ENCODE results near the gene STPG1. TPM values are rescaled to one million over a fixed set of nuclear protein-coding genes. Genes with fewer than 3 reads are reported as not detected.

Gene STPG1
- total and polyA plus RNA-seq, 2 donors from 2014 or later: 10.6 to 12.2 TPM

GRCh38 chr1:24311741-24312140 is 101.8 kb downstream of the STPG1 start:
- DNase-seq (no peak), FAIRE-seq (no peak)
- TF ChIP-seq, protein P1, sequence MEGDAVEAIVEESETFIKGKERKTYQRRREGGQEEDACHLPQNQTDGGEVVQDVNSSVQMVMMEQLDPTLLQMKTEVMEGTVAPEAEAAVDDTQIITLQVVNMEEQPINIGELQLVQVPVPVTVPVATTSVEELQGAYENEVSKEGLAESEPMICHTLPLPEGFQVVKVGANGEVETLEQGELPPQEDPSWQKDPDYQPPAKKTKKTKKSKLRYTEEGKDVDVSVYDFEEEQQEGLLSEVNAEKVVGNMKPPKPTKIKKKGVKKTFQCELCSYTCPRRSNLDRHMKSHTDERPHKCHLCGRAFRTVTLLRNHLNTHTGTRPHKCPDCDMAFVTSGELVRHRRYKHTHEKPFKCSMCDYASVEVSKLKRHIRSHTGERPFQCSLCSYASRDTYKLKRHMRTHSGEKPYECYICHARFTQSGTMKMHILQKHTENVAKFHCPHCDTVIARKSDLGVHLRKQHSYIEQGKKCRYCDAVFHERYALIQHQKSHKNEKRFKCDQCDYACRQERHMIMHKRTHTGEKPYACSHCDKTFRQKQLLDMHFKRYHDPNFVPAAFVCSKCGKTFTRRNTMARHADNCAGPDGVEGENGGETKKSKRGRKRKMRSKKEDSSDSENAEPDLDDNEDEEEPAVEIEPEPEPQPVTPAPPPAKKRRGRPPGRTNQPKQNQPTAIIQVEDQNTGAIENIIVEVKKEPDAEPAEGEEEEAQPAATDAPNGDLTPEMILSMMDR (IDR thresholded peaks at IDR 0.05; ENCODE audit: borderline replicate concordance, extremely low read depth, insufficient read depth): no peak
- intact Hi-C loops (cut with DNase I): no loop called here
- no peaks in the 10 kb centered on the region for H3K27me3 ChIP-seq (ENCODE audit: control insufficient read depth, insufficient read depth, low read length)
- no peak overlapping the region for H3K4me3 ChIP-seq (ENCODE audit: low read length in 3 of 3)
- no peak overlapping the region for H3K9ac ChIP-seq (ENCODE audit: low read length in 3 of 3)
- no peaks in the 10 kb centered on the region for H3K4me1 ChIP-seq (ENCODE audit: control insufficient read depth in 2 of 3, insufficient read depth in 2 of 3, low read depth in 1 of 3, low read length in 3 of 3)
- H3K36me3 ChIP-seq (ENCODE audit: control insufficient read depth in 2 of 3, insufficient read depth in 3 of 3, low read length in 3 of 3): no peaks in the 10 kb centered on the region
- H3K27ac ChIP-seq (ENCODE audit: low read depth in 2 of 2, low read length in 2 of 2): no peak overlapping the region
- H3K9me3 ChIP-seq (ENCODE audit: control insufficient read depth in 2 of 3, insufficient read depth in 1 of 3, low read length in 3 of 3): no peaks in the 10 kb centered on the region

- H3K36me3 ChIP-seq (ENCODE audit: control insufficient read depth in 2 of 3, insufficient read depth in 3 of 3, low read length in 3 of 3): no peaks in the 10 kb centered on the region
Measured at GRCh38 chr1:24311234-24311633, 102.3 kb downstream of the STPG1 start.

DNA sequence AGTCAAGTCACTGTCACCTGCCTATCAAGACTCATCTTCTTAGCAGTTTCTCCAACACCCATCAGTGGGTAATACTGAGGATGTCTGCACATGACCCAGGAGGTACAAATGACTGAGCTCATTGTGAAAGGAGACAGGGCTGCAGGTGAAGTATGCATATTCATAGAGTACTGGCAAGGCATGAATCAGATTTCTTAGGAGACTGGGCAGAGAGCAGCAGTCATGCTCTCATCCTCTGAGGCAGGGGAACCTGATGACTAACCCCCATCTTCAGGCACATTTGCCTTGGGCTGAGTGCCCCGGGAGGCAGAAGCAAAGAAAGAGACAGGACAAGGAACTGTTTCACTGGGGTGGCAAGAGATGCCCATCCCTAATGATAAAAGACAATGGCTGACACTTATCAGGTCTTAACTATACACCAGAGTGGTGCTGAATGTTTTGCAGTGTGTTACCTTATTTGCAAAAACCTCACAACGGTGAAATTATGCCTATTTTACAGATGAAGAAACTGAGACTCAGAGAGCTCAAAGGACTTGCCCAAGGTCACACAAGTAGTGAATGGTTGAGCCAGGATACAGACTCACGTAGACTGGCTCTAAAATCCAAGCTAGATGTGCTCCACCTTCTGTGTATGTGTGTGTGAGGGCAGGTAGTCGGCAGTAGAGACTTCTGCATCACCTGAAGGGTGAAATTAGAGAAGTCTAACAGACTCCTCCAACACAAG is 103.7 kb downstream of the STPG1 start:
- intact Hi-C loops (cut with DNase I): no loop called here
- TF ChIP-seq, protein P1 (IDR thresholded peaks at IDR 0.05; ENCODE audit: borderline replicate concordance, extremely low read depth, insufficient read depth): no peak
- no peaks in the 10 kb centered on the region for H3K4me1 ChIP-seq (ENCODE audit: control insufficient read depth in 2 of 3, insufficient read depth in 2 of 3, low read depth in 1 of 3, low read length in 3 of 3)
- DNase-seq: no peak
- H3K9ac ChIP-seq (ENCODE audit: low read length in 3 of 3): no peak overlapping the region
- no peaks in the 10 kb centered on the region for H3K36me3 ChIP-seq (ENCODE audit: control insufficient read depth in 2 of 3, insufficient read depth in 3 of 3, low read length in 3 of 3)
- no peaks in the 10 kb centered on the region for H3K27me3 ChIP-seq (ENCODE audit: control insufficient read depth, insufficient read depth, low read length)
- no peak for FAIRE-seq
- no peaks in the 10 kb centered on the region for H3K9me3 ChIP-seq (ENCODE audit: control insufficient read depth in 2 of 3, insufficient read depth in 1 of 3, low read length in 3 of 3)
- H3K4me3 ChIP-seq (ENCODE audit: low read length in 3 of 3): no peak overlapping the region
- no peak overlapping the region for H3K27ac ChIP-seq (ENCODE audit: low read depth in 2 of 2, low read length in 2 of 2)

More at GRCh38 chr1:24311234-24311633, 102.3 kb downstream of the STPG1 start:
- FAIRE-seq: no peak
- Histone ChIP-seq H3K4me1 (ENCODE audit: control insufficient read depth in 2 of 3, insufficient read depth in 2 of 3, low read depth in 1 of 3, low read length in 3 of 3) (no peaks in the 10 kb centered on the region), H3K9me3 (ENCODE audit: control insufficient read depth in 2 of 3, insufficient read depth in 1 of 3, low read length in 3 of 3) (no peaks in the 10 kb centered on the region), H3K4me3 (ENCODE audit: low read length in 3 of 3) (no peak overlapping the region), H3K27ac (ENCODE audit: low read depth in 2 of 2, low read length in 2 of 2) (no peak overlapping the region), H3K27me3 (ENCODE audit: control insufficient read depth, insufficient read depth, low read length) (no peaks in the 10 kb centered on the region), H3K9ac (ENCODE audit: low read length in 3 of 3) (no peak overlapping the region)
- intact Hi-C loops (cut with DNase I): no loop called here
- TF ChIP-seq, protein P1 (IDR thresholded peaks at IDR 0.05; ENCODE audit: borderline replicate concordance, extremely low read depth, insufficient read depth): no peak
- no peak for DNase-seq
